Hepatocyte (in vitro differentiated cells): ENCODE measurements around the gene CNIH2. TPM values are rescaled to one million over a fixed set of nuclear protein-coding genes. Genes with fewer than 3 reads are reported as not detected.

ENCODE experiments used
- DNase-seq: peaks from one replicate; pipeline ENCODE4 v3.0.0-alpha.2; 2016; ENCODE audit warnings: low spot score
- H2AFZ ChIP-seq: fragments of 200-600 bp; sonication (generic); 2 replicates; pipeline ENCODE4 v1.6.0; 2016; ENCODE audit warnings: antibody characterized with exemption, mild to moderate bottlenecking
- H3K27ac ChIP-seq: fragments of 200-600 bp; sonication (generic); 2 replicates; pipeline ENCODE4 v1.5.1; 2016; ENCODE audit warnings: mild to moderate bottlenecking
- H3K27me3 ChIP-seq: fragments of 200-600 bp; sonication (generic); 2 replicates; pipeline ENCODE4 v1.6.1; 2016
- H3K36me3 ChIP-seq: fragments of 200-600 bp; sonication (generic); replicated peaks from 2 replicates; pipeline ENCODE4 v1.5.1; 2016; ENCODE audit warnings: low read depth; ENCODE audit not compliant: insufficient read depth
- H3K4me1 ChIP-seq: fragments of 200-600 bp; sonication (generic); 2 replicates; pipeline ENCODE4 v1.5.1; 2016; ENCODE audit warnings: mild to moderate bottlenecking, moderate library complexity; ENCODE audit not compliant: insufficient read depth
- H3K4me2 ChIP-seq: fragments of 200-600 bp; sonication (generic); 2 replicates; pipeline ENCODE4 v1.6.0; 2016
- H3K4me3 ChIP-seq: fragments of 200-600 bp; sonication (generic); 2 replicates; pipeline ENCODE4 v1.5.1; 2016; ENCODE audit warnings: mild to moderate bottlenecking
- H3K79me2 ChIP-seq: fragments of 200-600 bp; sonication (generic); 2 replicates; pipeline ENCODE4 v1.6.0; 2017; ENCODE audit warnings: mild to moderate bottlenecking
- H3K9me2 ChIP-seq: fragments of 200-600 bp; sonication (generic); replicated peaks from 2 replicates; pipeline ENCODE4 v1.6.0; 2017; ENCODE audit warnings: mild to moderate bottlenecking; ENCODE audit not compliant: insufficient read depth
- H3K9me3 ChIP-seq: fragments of 200-600 bp; sonication (generic); 2 replicates; pipeline ENCODE4 v1.5.1; 2016; ENCODE audit warnings: low read depth, mild to moderate bottlenecking
- H4K20me1 ChIP-seq: fragments of 200-600 bp; sonication (generic); 2 replicates; pipeline ENCODE4 v1.6.0; 2016; ENCODE audit warnings: mild to moderate bottlenecking; ENCODE audit not compliant: insufficient read depth, poor library complexity, severe bottlenecking
- CTCF ChIP-seq: fragments of 200-600 bp; sonication (generic); IDR thresholded peaks from 2 replicates; pipeline ENCODE4 v1.5.1; 2016; ENCODE audit warnings: antibody characterized with exemption, mild to moderate bottlenecking; ENCODE audit not compliant: poor library complexity
- EZH2 ChIP-seq: fragments of 200-600 bp; sonication (generic); IDR thresholded peaks from 2 replicates; pipeline ENCODE4 v1.6.1; 2016; ENCODE audit warnings: antibody characterized with exemption, mild to moderate bottlenecking, borderline replicate concordance
- EZH2phosphoT487 ChIP-seq: fragments of 200-600 bp; sonication (generic); IDR thresholded peaks from one replicate; pipeline ENCODE4 v1.6.1; 2018; ENCODE audit warnings: antibody characterized with exemption, mild to moderate bottlenecking, low read depth, moderate library complexity; ENCODE audit not compliant: unreplicated experiment, severe bottlenecking
- WGBS: methylation state at CpG from one replicate; pipeline ENCODE4 v1.1.6; 2016; ENCODE audit warnings: low lambda C conversion rate; ENCODE audit errors: missing lambda C conversion rate; 5-methylcytosine and 5-hydroxymethylcytosine counted together
- polyA plus RNA-seq: library from polyadenylated mRNA; unstranded; fragments of >200 nt; fragmentation: Nextera tagmentation; extraction: Ambion mirVana; gene quantifications from 2 replicates; pipeline ENCODE4 v1.2.1, GENCODE V29; 2016
- total RNA-seq: library from RNA; depleted of rRNA; stranded (reverse); fragments of >200 nt; gene quantifications from 2 replicates; pipeline ENCODE4 v1.2.3, GENCODE V29; 2014

The CNIH2 gene
- total and polyA plus RNA-seq, 2 experiments from 2014 or later, result 1.7 to 6.2 TPM

- no peak for DNase-seq
- Histone ChIP-seq H3K36me3 (no peaks in the 10 kb centered on the region), H4K20me1 (no peaks in the 10 kb centered on the region), H3K27ac (peak overlapping the region; percentile 94), H3K4me2 (peak overlapping the region; percentile 68), H3K4me1 (peaks cover 46% of the 10 kb centered on the region), H3K9me3 (no peaks in the 10 kb centered on the region), H3K79me2 (no peaks in the 10 kb centered on the region), H3K9me2 (no peaks in the 10 kb centered on the region), H2AFZ (no peak overlapping the region), H3K27me3 (no peaks in the 10 kb centered on the region), H3K4me3 (no peak overlapping the region)
- TF ChIP-seq CTCF (no peak), EZH2 (no peak), EZH2phosphoT487 (no peak)
- 75% methylated on average over 3 of the region's 3 CpGs for WGBS
These were observed 50.0 kb downstream of the CNIH2 start for GRCh38 chr11:66328031-66328301.

GRCh38 chr11:66328302-66329144 is 50.5 kb downstream of the CNIH2 start:
- 19% methylated on average over 19 of the region's 19 CpGs for WGBS
- Histone ChIP-seq H3K4me2 (peak overlapping the region; percentile 68), H3K27ac (peak overlapping the region; percentile 94), H3K79me2 (no peaks in the 10 kb centered on the region), H4K20me1 (no peaks in the 10 kb centered on the region), H3K4me3 (no peak overlapping the region), H2AFZ (peak overlapping the region; percentile 52), H3K4me1 (peaks cover 46% of the 10 kb centered on the region), H3K36me3 (no peaks in the 10 kb centered on the region), H3K27me3 (no peaks in the 10 kb centered on the region), H3K9me2 (no peaks in the 10 kb centered on the region), H3K9me3 (no peaks in the 10 kb centered on the region)
- peak; percentile 83 for DNase-seq
- TF ChIP-seq CTCF (peak; percentile 94), EZH2 (no peak)

GRCh38 chr11:66329165-66329673 is 51.2 kb downstream of the CNIH2 start:
- H3K9me2 ChIP-seq, result no peaks in the 10 kb centered on the region
- H3K27me3 ChIP-seq, result no peaks in the 10 kb centered on the region
- no peak for DNase-seq
- no peaks in the 10 kb centered on the region for H4K20me1 ChIP-seq
- peaks cover 46% of the 10 kb centered on the region for H3K4me1 ChIP-seq
- no peak overlapping the region for H3K4me2 ChIP-seq
- WGBS, result 89% methylated on average over 3 of the region's 3 CpGs
- no peaks in the 10 kb centered on the region for H3K36me3 ChIP-seq
- TF ChIP-seq CTCF, result no peak
- TF ChIP-seq EZH2, result no peak
- no peak for TF ChIP-seq EZH2phosphoT487
- H3K27ac ChIP-seq, result no peak overlapping the region
- H3K4me3 ChIP-seq, result no peak overlapping the region
- H3K79me2 ChIP-seq, result no peaks in the 10 kb centered on the region
- no peaks in the 10 kb centered on the region for H3K9me3 ChIP-seq
- H2AFZ ChIP-seq, result no peak overlapping the region
